Erythroblast (primary cell): Measurements from ENCODE around the gene TRAM2.

Experiments
- GATA1 ChIP-seq: IDR thresholded peaks from 2 replicates; pipeline ENCODE4 v1.6.1; 2011; ENCODE audit warnings: low read depth, mild to moderate bottlenecking, control low read depth, low read length, moderate library complexity
- POLR2A ChIP-seq: IDR thresholded peaks from 2 replicates; pipeline ENCODE4 v1.6.1; 2011; ENCODE audit warnings: mild to moderate bottlenecking, low read length

DNA sequence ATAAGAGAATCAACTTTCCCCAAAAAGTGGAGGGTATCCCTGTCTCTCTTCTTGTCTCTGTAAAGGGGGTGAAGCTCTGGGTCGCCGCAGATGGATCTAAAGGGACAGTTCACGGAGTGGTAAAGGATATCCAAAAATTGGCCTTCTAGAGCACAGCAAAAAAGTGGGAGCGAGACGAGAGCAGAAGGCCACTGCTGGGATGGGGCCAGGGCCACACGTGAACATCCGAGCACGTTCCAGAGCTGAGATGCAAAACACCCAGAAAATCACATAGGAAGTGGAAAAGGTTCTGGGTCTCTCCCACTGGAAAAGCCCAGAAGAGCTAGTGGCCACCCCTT lies 837 bp downstream of the TRAM2 start:
- no peak for TF ChIP-seq POLR2A
- TF ChIP-seq GATA1: no peak
